CMK (cell line): ENCODE results near the gene PNPO.

Source experiments
- DNase-seq: peaks from one replicate; pipeline ENCODE4 v3.0.0-alpha.2; 2010; ENCODE audit warnings: low read depth

PNPO gene

GRCh38 chr17:47998044-47998443 is 56.7 kb downstream of the PNPO start:
- no peak for DNase-seq
